HG03039 (cell line): ENCODE measurements around the gene PRG2.
A peak's percentile ranks its signal among the peaks of the same experiment; 100 is the strongest.
"Not testable (repeated sequence)": the region's sequence is repeated elsewhere in the genome, so short reads cannot be mapped to it uniquely, and the experiment has no call there.

ENCODE experiments used
- ATAC-seq: cut with Tn5 transposase; IDR thresholded peaks from one replicate; pipeline ENCODE4 v1.9.1; 2021; ENCODE audit warnings: mild to moderate bottlenecking, moderate library complexity; ENCODE audit not compliant: unreplicated experiment

PRG2 gene

GRCh38 chr11:57348636-57349313 is 41.7 kb downstream of the PRG2 start:
- no peak for ATAC-seq

GRCh38 chr11:57348052-57348451 is 42.4 kb downstream of the PRG2 start:
- no peak for ATAC-seq

GRCh38 chr11:57347336-57347735 is 43.1 kb downstream of the PRG2 start:
- ATAC-seq: no peak

GRCh38 chr11:57345555-57346211 is 44.8 kb downstream of the PRG2 start:
- peak; percentile 65 for ATAC-seq

- ATAC-seq: no peak
These were observed 45.6 kb downstream of the PRG2 start for GRCh38 chr11:57344826-57345225.

GRCh38 chr11:57343825-57344224 is 46.6 kb downstream of the PRG2 start:
- ATAC-seq: no peak

- ATAC-seq: no peak
These were observed 47.7 kb downstream of the PRG2 start for GRCh38 chr11:57342702-57343101.

- ATAC-seq: no peak
These were observed 49.1 kb downstream of the PRG2 start for GRCh38 chr11:57341250-57341808.

- ATAC-seq: no peak
These were observed 50.3 kb downstream of the PRG2 start for GRCh38 chr11:57340039-57340615.

GRCh38 chr11:57339328-57339727 is 51.1 kb downstream of the PRG2 start:
- no peak for ATAC-seq

GRCh38 chr11:57338142-57338541 is 52.3 kb downstream of the PRG2 start, which contains the start of gene P2RX3:
Gene P2RX3 (plus strand): TSS chr11:57338352. CDS start chr11:57338551, 199 bp downstream.
- no peak for ATAC-seq

GRCh38 chr11:57336856-57337255 is 53.6 kb downstream of the PRG2 start:
- not testable (repeated sequence) for ATAC-seq
